ENCODE measurements around the gene HRH1. TPM values are rescaled to one million over a fixed set of nuclear protein-coding genes. Genes with fewer than 3 reads are reported as not detected.

Gene HRH1
- total RNA-seq, 1 experiment from 2014 or later = 7.0 TPM

DNA sequence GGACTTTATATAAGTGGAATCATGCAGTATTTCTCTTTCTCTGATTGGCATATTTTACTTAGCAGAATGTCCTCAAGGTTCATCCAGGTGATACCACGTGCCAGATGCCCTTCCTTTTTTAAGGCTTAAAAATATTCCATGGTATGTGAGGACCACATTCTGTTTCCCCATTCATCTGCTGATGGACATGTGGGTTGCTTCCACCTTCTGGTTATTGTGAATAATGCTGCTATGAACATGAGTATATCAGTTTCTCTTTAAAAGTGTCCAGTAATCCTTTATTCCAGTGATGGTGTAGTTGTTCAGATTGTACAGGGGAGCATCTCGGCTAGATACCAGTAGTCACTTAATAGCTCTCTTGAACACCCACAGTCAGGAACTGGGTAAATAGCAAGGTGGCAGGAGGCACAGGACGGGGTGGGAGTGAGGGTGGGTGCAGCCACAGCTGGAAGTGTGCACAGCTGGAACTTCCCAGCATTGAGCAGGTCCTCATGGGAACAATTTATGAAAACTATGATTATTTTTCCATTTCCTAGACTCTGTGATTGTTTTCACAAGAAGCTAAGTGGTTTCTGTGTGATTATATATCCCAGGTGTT, 67.6 kb downstream of the HRH1 start:
- ChIA-PET RAD21 (ENCODE audit: low non-redundant PET in 1 of 2, low total read pairs in 2 of 2, uncharacterized antibody in 2 of 2, unreplicated experiment in 2 of 2) (no interaction called here), CTCF (no interaction called here), POLR2A (no interaction called here)
- Histone ChIP-seq H4K20me1 (ENCODE audit: insufficient read depth) (no peaks in the 10 kb centered on the region), H3K4me2 (ENCODE audit: low read length) (no peak overlapping the region), H3K36me3 (ENCODE audit: control insufficient read depth in 1 of 2, insufficient read depth in 2 of 2, low read length in 2 of 2) (no peaks in the 10 kb centered on the region), H3K27ac (ENCODE audit: low read depth, low read length) (no peak overlapping the region), H3K79me2 (ENCODE audit: insufficient read depth, low read length) (peaks cover 55% of the 10 kb centered on the region), H2AFZ (ENCODE audit: low read depth, low read length, poor library complexity, severe bottlenecking) (no peak overlapping the region), H3K9me3 (ENCODE audit: control insufficient read depth in 1 of 2, insufficient read depth in 1 of 2, low read depth in 1 of 2, low read length in 2 of 2) (no peaks in the 10 kb centered on the region), H3K9me2 (ENCODE audit: insufficient read depth) (no peaks in the 10 kb centered on the region), H3K4me3 (replicated peaks in 1 of 2; ENCODE audit: low read depth in 1 of 2, low read length in 2 of 2) (no peak overlapping the region), H3K27me3 (ENCODE audit: insufficient read depth, low read length) (no peaks in the 10 kb centered on the region), H3K9ac (ENCODE audit: low read length) (no peak overlapping the region), H3K4me1 (ENCODE audit: control insufficient read depth in 1 of 2, insufficient read depth in 2 of 2, low read length in 2 of 2) (peaks cover 5 to 20% of the 10 kb centered on the region in 2 experiments; a peak in 3 of 4 replicates)
- no TSS peak for BruUV-seq (replicated peaks)
- TF ChIP-seq, protein P1, sequence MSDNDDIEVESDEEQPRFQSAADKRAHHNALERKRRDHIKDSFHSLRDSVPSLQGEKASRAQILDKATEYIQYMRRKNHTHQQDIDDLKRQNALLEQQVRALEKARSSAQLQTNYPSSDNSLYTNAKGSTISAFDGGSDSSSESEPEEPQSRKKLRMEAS (IDR thresholded peaks at IDR 0.05) = no peak
- TF ChIP-seq ELF1 (IDR thresholded peaks at IDR 0.05; ENCODE audit: borderline replicate concordance, low read depth) = no peak
- TF ChIP-seq, protein P2, sequence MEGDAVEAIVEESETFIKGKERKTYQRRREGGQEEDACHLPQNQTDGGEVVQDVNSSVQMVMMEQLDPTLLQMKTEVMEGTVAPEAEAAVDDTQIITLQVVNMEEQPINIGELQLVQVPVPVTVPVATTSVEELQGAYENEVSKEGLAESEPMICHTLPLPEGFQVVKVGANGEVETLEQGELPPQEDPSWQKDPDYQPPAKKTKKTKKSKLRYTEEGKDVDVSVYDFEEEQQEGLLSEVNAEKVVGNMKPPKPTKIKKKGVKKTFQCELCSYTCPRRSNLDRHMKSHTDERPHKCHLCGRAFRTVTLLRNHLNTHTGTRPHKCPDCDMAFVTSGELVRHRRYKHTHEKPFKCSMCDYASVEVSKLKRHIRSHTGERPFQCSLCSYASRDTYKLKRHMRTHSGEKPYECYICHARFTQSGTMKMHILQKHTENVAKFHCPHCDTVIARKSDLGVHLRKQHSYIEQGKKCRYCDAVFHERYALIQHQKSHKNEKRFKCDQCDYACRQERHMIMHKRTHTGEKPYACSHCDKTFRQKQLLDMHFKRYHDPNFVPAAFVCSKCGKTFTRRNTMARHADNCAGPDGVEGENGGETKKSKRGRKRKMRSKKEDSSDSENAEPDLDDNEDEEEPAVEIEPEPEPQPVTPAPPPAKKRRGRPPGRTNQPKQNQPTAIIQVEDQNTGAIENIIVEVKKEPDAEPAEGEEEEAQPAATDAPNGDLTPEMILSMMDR (IDR thresholded peaks at IDR 0.05 in 2 of 3, conservative IDR thresholded peaks at IDR 0.05 in 1 of 3; ENCODE audit: borderline replicate concordance in 1 of 3, insufficient read depth in 1 of 3, low read depth in 2 of 3, low read length in 2 of 3) = peak in 1 of 3 experiments; percentile 11; a peak in 2 of 6 replicates
- peak; percentile 43 for TF ChIP-seq RAD21 (IDR thresholded peaks at IDR 0.05; ENCODE audit: low read depth)
- TF ChIP-seq ZNF274 (IDR thresholded peaks at IDR 0.05; ENCODE audit: low read depth, low read length) = no peak
- ATAC-seq = no peak
- DNase-seq (ENCODE audit: low read depth, low spot score) = no peak
- intact Hi-C loops (cut with micrococcal nuclease) = no loop called here

DNA sequence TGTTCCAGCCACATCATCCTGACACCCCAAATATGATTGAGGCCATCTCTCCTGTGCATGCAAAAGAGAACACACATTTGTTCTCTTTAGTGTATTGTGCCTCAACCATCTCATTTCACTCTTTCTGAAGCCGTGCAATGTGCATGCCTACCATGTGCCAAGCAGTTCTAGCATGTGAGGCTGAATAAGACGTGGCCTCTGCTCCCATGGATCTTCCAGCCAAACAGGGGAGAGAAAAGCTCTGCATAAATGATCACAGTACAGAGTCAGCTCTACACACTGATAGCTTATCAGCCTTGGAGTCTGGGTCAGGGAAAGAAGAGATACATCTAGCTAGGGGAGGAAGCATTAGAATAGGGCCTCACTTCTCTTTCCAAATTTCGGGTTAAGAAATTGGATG, 69.7 kb downstream of the HRH1 start:
- Histone ChIP-seq H3K9me2 (ENCODE audit: insufficient read depth) (no peaks in the 10 kb centered on the region), H4K20me1 (ENCODE audit: insufficient read depth) (no peaks in the 10 kb centered on the region), H3K4me2 (ENCODE audit: low read length) (no peak overlapping the region), H3K27ac (ENCODE audit: low read depth, low read length) (no peak overlapping the region), H3K79me2 (ENCODE audit: insufficient read depth, low read length) (peaks cover 50% of the 10 kb centered on the region), H3K4me3 (replicated peaks in 1 of 2; ENCODE audit: low read depth in 1 of 2, low read length in 2 of 2) (no peak overlapping the region), H3K36me3 (ENCODE audit: control insufficient read depth in 1 of 2, insufficient read depth in 2 of 2, low read length in 2 of 2) (no peaks in the 10 kb centered on the region; a peak in 1 of 4 replicates), H3K4me1 (ENCODE audit: control insufficient read depth in 1 of 2, insufficient read depth in 2 of 2, low read length in 2 of 2) (peaks cover 5 to 21% of the 10 kb centered on the region in 2 experiments; a peak in 3 of 4 replicates), H2AFZ (ENCODE audit: low read depth, low read length, poor library complexity, severe bottlenecking) (no peak overlapping the region), H3K9ac (ENCODE audit: low read length) (no peak overlapping the region), H3K9me3 (ENCODE audit: control insufficient read depth in 1 of 2, insufficient read depth in 1 of 2, low read depth in 1 of 2, low read length in 2 of 2) (no peaks in the 10 kb centered on the region), H3K27me3 (ENCODE audit: insufficient read depth, low read length) (no peaks in the 10 kb centered on the region)
- no TSS peak for BruUV-seq (replicated peaks)
- ATAC-seq (no peak), DNase-seq (ENCODE audit: low read depth, low spot score) (no peak)
- POLR2A ChIA-PET = no interaction called here
- intact Hi-C loops (cut with micrococcal nuclease) = no loop called here
- CTCF ChIA-PET = interaction anchor here (0.7 to 0.9 kb wide), 2 partner anchors 13 to 130 kb away, joined by 3 read pairs; no protein-coding TSS in a partner anchor
- RAD21 ChIA-PET (ENCODE audit: low non-redundant PET in 1 of 2, low total read pairs in 2 of 2, uncharacterized antibody in 2 of 2, unreplicated experiment in 2 of 2) = no interaction called here
- TF ChIP-seq JUND (IDR thresholded peaks at IDR 0.05) = no peak
- TF ChIP-seq, protein P2 (IDR thresholded peaks at IDR 0.05 in 2 of 3, conservative IDR thresholded peaks at IDR 0.05 in 1 of 3; ENCODE audit: borderline replicate concordance in 1 of 3, insufficient read depth in 1 of 3, low read depth in 2 of 3, low read length in 2 of 3) = no peak
- no peak for TF ChIP-seq ZFX (IDR thresholded peaks at IDR 0.05)
- no peak for TF ChIP-seq ELF1 (IDR thresholded peaks at IDR 0.05; ENCODE audit: borderline replicate concordance, low read depth)
- no peak for TF ChIP-seq CBX3 (IDR thresholded peaks at IDR 0.05; ENCODE audit: low read depth)
- TF ChIP-seq EZH2phosphoT487 (IDR thresholded peaks at IDR 0.05; ENCODE audit: borderline replicate concordance) = no peak
- no peak for TF ChIP-seq SP1 (IDR thresholded peaks at IDR 0.05; ENCODE audit: low read depth)
- no peak for TF ChIP-seq EZH2 (IDR thresholded peaks at IDR 0.05)
- TF ChIP-seq SRF (IDR thresholded peaks at IDR 0.05; ENCODE audit: low read depth) = no peak
- TF ChIP-seq RAD21 (IDR thresholded peaks at IDR 0.05; ENCODE audit: low read depth) = no peak
- TF ChIP-seq, protein P3, sequence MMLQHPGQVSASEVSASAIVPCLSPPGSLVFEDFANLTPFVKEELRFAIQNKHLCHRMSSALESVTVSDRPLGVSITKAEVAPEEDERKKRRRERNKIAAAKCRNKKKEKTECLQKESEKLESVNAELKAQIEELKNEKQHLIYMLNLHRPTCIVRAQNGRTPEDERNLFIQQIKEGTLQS (IDR thresholded peaks at IDR 0.05) = no peak
- TF ChIP-seq EGR1 (IDR thresholded peaks at IDR 0.05; ENCODE audit: low read depth) = no peak
- TF ChIP-seq ZNF274 (IDR thresholded peaks at IDR 0.05; ENCODE audit: low read depth, low read length) = no peak
- TF ChIP-seq FOSL1 (IDR thresholded peaks at IDR 0.05; ENCODE audit: low read depth) = no peak
- TF ChIP-seq, protein P1 (IDR thresholded peaks at IDR 0.05) = no peak

Measured in HCT116 (cell line).